Measurements from ENCODE around the gene CCR3.

DNA sequence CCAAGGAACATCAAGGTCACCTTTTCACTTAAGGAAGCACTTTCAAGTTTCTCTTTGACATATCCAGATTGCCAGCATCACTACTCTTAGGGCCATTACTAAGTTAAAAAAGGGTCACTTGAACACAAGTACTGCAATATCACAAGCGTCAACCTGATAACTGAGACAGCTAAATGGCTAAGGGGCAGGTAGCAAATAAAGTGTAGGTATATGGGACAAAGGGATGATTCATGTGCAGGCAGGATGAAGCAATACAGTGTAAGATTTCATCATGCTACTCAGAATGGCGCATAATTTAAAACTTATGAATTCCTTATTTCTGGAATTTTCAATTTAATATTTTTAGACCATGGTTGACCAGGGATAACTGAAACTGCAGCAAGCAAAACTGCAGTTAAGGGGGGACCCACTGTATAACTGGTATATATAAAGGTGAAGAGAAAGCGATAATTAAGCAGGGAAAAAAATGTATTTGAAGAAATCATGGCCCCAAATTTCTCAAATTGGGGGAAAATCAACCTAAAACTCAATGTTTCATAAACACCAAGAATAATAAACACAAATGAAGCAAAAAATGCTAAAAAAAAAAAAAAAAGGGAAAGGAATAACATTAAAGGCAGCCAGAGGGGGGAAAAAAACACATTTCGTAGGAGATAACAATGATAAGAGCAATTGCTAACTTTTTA is 47.2 kb upstream of the CCR3 start:
- TF ChIP-seq, protein P1, sequence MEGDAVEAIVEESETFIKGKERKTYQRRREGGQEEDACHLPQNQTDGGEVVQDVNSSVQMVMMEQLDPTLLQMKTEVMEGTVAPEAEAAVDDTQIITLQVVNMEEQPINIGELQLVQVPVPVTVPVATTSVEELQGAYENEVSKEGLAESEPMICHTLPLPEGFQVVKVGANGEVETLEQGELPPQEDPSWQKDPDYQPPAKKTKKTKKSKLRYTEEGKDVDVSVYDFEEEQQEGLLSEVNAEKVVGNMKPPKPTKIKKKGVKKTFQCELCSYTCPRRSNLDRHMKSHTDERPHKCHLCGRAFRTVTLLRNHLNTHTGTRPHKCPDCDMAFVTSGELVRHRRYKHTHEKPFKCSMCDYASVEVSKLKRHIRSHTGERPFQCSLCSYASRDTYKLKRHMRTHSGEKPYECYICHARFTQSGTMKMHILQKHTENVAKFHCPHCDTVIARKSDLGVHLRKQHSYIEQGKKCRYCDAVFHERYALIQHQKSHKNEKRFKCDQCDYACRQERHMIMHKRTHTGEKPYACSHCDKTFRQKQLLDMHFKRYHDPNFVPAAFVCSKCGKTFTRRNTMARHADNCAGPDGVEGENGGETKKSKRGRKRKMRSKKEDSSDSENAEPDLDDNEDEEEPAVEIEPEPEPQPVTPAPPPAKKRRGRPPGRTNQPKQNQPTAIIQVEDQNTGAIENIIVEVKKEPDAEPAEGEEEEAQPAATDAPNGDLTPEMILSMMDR (IDR thresholded peaks at IDR 0.05) = no peak
- TF ChIP-seq POLR2A (IDR thresholded peaks at IDR 0.05) = no peak

Measured in thyroid gland (tissue), 4 donors.